ENCODE measurements around the gene RRP1.

The RRP1 gene

DNA sequence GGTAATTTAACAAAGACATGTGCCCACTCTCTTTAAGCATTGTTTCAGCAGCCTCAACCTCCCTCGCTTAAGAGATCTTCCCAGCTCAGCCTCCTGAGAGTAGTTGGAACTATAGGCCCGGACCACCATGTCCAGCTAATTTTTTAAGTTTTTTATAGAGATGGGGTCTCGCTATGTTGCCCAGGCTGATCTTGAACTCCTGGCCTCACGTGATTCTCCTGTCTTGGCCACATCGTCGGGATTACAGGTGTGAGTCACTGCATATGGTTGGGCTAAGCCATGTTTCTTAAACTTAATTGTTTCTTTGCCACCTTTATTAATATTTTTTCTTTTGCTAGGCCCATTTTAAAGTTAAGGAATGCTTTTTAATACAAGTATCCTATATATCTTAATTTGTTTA lies 57.1 kb downstream of the RRP1 start:
- no peak for DNase-seq

- no peak for DNase-seq
Observed at GRCh38 chr21:43847301-43847700, 57.9 kb downstream of the RRP1 start.

DNA sequence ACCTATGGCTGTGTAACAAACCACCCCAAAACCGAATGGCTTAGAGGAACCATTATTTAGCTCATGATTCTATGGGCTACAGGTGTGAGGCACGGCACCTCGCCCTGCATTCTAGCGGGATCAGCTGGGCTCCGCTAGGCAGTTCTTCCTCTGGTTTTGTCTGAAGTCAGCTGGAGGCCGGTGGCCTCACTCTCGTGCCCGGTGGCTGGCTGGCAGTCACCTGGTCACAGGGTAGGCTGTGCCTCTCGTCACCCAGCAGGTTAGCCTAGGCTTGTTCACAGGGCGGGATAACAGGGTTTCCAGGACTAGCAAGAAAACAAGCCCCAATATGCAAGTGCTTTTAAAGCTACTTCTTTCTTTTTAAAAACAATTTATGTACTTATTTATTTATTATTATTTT lies 59.4 kb downstream of the RRP1 start:
- DNase-seq, result no peak

DNA sequence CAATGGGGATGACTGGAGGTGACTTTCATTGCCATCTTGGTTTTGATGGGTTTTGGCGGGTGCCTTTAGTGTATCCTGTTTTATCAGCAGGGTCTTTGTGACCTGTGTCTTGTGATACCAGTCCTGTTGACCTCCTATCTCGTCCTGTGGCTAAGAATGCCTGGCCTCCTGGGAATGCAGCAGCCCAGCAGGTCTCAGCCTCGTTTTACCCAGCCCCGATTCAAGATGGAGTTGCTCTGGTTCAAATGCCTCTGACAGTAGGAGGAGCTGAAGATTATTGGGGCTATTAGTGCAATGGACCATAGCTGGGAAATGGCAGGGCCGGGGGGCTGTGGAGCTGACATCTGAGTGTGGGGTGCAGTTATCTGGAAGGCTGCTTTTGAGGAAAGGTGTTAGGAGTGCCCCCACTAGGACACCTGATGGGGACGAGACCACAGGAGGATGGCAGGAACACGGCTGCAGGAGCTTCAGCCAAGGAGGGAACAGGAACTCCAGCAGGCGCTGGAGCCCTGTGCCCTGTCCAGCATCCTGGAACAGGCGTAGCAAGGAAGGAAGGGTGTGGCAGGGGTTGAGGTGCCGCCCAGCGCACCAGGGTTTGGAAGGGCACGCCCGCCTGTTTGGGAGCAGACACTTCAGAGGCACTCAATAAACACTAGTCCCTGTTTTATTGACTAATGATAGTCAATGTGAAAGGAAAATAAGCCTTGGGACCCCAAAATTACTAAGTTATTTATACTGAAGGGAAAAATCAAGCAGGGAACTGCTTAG lies 60.3 kb downstream of the RRP1 start:
- no peak for DNase-seq

DNA sequence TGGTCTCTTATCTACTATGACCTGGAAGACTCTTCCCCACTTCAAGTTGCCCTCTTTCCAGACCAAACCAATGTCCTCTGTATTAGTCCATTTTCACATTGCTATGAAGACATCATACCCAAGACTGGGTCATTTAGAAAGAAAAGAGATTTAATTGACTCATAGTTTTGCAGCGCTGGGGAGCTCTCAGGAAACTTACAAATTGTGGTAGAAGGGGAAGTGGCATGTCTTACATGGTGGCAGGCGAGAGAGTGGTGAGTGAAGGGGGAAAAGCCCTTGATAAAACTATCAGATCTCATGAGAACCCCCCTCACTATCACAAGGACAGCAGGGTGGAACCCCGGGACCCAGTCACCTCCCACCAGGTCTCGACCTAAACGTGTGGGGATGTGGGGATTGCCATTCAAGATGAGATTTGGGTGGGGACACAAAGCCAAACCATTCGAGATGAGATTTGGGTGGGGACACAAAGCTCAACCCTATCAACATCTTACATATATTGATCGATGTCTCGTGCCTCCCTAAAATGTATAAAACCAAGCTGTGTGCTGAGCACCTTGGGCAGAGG lies 61.4 kb downstream of the RRP1 start:
- DNase-seq, result no peak

DNA sequence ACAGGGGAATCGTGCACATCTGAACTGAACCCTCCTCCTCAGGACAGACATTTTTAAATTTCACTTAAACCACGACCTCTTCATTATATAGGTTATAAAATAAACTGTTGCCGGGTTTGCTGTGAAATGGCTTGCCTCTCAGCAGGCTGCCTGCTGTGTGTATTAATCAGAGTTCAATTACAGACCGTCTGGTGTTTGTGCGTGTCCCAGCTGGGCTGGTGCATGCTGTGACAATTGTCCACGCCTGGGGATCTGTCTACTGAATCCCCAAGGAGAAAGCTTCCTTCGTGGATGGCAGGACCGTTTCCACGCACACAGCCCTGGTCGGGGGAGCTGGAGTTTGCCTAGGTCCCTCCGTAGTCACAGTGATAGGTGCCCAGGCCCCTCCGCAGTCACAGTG lies 62.2 kb downstream of the RRP1 start:
- DNase-seq, result no peak

DNA sequence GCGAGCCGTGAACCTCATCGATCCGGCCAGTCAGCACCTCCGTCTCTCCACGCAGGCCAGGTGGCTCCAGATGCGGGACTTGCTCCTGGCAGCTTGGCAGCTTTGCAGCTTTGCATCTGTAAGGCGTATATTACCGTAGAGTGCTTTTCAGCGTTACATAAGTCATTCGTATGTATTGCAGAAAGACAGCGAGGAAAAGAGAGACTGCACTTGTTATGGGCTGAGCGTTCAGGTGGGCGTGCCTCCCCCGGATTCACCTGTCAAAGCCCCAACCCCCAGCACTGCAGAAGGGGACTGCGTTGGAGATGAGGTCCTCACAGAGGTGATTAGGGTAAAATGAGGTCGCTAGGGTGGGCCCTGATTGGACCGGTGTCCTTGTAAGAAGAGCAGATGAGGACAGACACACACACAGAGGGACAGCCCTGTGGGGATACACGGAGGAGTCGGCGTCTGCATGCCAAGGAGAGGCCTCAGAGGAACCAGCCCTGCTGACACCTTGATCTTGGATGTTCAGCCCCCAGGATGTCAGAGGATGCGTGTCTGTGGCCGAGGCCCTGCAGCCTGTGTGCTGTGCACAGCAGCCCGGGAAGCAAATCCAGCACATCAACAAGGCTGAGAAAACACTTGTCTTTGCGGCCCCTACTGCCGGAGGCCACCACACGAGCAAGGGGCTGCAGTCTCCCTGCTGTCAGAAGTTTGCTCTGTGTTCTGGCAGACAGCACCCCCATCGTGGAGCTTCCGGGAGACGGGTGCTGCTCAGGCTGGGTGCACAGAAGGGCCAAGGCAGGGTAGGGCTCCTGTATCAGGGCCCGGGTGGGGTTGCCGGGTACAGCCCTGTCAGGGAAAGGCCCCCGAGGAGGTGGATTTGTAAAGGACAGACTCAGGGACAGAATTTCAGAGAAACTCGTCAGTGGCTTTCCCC lies 64.7 kb downstream of the RRP1 start:
- DNase-seq, result no peak
